Inferior parietal cortex (tissue), 1 donor: ENCODE data around the gene GAB1.

Experiments used
- DNase-seq: peaks from one replicate; pipeline ENCODE4 v3.0.0-alpha.2; 2016; ENCODE audit errors: extremely low spot score

Gene GAB1

DNA sequence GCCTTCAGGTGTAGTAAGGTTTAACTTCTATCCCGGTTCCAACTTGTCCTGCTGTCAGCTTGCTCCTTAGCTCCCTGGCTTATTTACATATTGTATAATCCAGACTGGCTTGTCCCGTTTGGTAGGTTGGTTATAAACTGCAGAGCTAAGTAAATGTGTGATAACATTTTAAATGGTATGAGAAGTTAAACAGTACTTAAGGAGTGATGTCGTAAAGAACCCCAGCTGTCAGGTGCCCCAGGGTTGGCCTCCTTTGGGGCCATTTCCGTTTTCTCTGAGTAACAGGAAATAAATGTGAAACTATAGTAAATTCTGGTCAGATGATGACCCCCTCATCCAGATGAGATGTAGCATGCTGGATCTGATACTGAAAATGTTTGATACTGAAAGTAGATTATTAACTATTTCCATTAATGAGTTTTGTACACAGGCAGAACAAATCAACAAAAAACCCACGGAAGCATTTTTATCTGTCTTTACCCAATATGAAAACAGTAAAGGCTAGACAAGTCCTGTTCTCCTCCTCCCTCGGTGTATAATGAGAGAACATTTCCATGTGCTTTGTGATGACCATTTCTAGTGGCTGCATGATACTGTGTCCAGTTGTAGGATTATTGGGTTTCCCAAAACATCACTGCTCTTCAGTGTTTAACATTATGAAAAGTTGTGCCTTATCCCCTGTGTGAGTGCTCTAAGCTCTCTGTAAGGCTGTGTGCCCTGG, 22.4 kb downstream of the GAB1 start:
- DNase-seq = no peak

DNA sequence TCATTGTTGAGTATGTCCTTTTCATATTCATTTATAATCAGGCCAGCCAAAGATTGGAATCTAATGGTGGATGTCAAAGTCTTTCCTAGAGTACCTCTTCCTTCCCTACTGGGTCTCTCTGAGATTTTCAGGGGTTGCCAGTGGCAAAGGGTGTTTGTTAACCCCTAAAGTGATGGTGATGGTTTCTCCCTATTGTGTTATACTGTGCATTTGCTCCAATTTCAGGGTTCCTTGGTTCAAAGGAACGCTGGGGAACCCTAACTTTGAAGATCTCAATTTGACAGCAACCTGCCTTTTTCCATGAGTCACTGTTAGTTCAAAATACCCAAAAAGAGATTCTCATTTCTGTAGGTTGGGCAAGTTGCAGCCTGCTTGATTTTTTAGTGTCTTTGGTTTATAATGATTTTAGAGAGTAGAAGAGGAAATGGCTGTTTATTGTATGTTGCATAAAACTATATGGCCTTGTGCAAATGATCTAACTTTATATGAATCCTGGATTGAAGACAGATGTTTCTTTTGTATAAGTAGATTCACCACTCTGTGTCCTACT, 23.0 kb downstream of the GAB1 start:
- no peak for DNase-seq

DNA sequence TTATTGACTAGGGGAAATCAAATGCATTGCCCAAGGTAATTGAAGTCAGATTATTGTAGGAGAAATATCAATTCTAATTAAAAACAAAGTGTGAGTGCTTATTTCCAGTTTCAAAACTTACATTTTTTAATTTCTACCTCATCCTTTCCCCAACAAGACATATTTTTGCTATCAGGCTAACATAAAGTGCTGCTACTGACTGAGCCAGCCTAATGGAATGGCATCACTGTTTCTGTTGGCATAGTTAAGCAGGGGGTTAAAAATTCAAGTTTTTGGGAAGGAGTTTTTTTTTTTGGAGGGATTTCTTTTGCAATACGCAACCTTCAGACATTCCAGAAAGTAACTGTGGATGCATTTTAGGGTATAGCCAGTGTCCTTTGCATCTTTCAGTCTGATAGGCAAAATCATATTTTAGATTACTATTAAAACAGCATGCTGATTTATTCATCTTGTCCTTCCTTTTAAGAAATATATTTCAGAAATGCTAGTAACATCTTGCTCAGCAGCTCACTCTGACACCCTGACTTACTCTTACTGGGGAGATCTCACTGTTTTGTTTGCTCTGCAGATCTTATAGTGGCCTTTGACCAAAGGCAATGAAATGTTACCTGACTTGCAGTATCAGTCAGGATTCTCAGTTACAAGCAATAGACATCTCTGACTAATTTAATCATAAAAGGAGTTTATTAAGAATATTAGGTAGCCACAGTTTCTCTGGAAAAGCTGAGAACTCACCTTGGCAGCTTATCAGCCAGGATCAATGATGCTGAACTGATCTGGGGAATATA, 24.4 kb downstream of the GAB1 start:
- no peak for DNase-seq

DNA sequence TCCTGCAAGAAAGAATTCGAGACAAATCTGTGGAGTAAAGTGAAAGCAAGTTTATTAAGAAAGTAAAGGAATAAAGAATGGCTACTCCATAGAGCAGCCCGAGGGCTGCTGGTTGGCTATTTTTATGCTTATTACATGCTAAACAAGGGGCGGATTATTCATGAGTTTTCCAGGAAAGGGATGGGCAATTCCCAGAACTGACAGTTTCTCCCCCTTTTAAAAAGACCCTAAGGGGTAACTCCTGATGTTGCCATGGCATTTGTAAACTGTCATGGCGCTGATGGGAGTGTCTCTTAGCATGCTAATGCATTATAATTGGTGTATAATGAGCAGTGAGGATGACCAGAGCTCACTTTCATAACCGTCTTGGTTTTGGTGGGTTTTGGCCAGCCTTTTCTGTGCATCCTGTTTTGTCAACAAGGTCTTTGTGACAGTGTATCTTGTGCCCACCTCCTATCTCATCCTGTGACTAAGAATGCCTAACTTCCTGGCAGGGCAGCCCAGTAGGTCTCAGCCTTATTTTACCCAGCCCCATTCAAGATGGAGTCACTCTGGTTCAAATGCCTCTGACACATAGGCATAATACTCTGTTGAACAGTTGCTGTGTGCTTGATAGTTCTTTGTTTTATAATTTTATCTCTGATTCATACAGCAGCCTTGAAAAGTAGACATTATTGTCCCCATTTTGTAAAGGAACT, 25.8 kb downstream of the GAB1 start:
- DNase-seq = no peak

DNA sequence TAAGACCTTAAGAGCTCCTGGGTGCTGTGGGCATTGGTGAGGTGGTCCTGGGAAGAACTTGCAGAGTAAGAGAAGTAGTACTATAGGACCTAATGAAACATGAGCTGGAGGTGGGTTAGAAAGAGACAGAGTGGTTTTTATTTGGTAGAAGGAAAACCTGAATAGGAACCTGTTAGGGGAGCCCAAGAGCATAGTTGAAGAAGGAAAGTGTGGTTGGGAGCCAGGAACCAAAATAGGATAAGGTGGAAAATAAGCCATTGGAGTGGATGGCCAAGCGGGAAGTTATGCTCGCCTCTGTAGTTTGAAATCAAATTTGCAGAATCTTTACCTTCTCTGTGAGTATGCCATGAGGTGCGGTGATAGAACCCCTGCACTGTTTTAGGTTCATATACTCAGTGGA, 26.7 kb downstream of the GAB1 start:
- no peak for DNase-seq

DNA sequence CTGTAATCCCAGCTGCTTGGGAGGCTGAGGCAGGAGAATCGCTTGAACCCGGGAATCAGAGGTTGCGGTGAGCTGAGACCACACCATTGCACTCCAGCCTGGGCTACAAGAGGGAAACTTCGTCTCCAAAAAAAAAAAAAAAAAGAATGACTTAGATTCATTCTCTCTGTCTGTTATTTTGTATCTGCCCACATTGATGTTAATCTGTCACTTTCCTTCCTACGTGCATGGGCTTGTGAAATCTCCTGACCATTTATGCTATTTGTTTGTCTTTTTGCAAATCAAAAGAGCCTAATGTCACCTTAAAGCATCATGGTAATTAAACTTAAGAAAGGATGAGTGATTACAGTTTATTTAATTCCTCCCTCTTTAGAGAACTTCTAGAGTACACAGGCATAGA, 27.4 kb downstream of the GAB1 start:
- no peak for DNase-seq

DNA sequence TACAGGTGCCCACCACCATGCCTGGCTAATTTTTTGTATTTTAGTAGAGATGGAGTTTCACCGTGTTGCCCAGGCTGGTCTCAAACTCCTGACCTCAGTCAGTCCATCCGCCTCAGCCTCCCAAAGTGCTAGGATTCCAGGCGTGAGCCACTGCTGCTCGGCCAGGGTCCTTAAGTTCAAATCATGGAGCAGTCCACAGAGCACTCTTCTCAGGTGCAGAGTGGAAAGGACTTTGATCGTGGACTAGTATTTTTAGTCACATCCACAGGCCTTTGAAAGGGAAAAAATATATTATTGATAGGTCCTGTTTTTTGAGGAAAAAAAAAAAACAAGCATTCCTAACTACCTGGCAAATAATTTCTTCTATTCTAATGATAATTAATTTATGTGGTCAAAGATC, 31.2 kb downstream of the GAB1 start:
- no peak for DNase-seq

DNA sequence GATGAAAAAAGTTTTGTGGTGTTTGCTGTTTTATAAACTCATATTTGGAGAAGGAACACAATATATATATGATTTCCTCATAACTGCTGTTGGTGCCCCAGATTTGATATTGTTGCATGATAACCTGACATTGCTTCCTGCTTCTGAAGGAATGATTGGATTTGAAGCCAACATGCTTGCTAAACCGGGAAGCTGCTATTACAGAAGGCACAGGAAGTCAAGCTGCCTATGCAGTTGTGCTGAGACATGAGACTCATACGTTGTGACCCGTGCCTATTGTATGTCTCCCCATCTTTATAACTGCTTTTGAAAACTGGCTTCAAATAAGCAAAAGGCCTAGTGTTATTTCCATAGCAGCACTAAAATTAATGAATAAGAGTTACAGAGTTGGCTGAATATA, 32.9 kb downstream of the GAB1 start:
- DNase-seq = no peak

DNA sequence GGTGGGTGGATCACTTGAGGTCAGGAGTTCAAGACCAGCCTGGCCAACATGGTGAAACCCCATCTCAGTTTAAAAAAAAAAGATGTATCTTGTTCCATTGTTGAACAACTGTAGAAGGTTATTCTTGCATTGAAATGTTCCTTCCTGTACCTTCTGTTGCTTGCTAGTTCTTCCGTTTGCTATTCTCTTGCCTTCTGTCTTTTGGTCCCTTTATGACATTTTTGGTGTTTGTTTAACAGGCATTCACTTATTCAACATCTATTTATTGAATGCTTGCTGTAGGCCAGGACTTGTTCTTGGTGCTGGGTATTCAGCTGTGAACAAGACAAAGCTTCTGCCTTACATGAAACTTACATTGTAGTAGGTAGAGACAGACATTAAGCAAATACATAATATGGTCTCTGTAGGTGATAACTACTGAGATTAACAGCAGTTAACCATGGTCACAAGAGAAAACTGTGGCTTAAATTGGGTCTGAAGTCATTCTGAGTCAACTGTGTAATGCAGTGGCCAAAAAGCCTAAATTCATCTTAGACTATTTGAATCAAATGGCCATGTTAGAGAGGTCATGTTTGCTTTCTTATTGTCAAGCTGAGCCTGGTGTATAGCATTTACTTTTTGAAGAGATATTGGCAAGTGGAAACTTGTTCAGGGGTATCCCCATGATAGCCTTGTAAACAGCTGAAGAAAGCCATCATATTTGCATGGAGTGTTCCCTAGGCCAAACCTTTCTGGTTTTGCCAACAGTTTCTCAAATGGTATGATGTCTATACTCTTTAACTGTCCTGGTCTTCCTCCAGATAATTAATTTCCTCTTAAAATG, 35.6 kb downstream of the GAB1 start:
- no peak for DNase-seq

DNA sequence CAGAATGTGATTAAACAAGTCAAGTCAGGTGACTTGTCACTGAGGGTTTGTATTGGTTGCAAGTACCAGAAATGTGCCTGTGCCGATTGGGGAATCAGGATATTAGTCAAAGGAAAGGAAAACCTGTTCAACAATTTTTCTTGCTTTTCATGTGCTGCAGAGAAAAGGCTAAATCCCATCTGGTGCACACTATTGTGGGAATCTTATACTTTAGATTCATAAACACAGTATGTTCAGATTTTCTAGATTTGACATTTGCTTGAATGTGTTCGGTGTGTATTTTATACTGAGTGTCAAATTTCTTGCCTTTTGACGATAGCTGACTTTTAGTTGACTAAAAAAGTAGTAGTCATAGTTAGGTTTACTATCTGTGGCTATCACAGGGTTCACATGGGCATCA, 37.6 kb downstream of the GAB1 start:
- no peak for DNase-seq

DNA sequence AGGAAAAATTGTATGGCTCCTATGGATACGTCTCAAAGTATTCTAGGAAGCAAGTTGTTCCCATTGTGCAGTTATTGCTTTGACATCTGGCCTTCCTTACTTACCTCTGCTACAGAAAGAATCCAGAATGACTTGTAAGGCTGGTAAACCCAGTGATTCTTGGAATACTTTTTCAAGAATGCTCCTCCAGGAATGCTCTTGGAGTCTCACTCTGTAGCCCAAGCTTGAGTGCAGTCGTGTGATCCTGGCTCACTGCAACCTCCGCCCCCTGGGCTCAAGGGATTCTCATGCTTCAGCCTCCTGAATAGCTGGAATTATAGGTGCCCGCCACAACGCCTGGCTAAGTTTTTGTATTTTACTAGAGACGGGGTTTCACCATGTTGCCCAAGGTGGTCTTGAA, 38.1 kb downstream of the GAB1 start:
- no peak for DNase-seq

DNA sequence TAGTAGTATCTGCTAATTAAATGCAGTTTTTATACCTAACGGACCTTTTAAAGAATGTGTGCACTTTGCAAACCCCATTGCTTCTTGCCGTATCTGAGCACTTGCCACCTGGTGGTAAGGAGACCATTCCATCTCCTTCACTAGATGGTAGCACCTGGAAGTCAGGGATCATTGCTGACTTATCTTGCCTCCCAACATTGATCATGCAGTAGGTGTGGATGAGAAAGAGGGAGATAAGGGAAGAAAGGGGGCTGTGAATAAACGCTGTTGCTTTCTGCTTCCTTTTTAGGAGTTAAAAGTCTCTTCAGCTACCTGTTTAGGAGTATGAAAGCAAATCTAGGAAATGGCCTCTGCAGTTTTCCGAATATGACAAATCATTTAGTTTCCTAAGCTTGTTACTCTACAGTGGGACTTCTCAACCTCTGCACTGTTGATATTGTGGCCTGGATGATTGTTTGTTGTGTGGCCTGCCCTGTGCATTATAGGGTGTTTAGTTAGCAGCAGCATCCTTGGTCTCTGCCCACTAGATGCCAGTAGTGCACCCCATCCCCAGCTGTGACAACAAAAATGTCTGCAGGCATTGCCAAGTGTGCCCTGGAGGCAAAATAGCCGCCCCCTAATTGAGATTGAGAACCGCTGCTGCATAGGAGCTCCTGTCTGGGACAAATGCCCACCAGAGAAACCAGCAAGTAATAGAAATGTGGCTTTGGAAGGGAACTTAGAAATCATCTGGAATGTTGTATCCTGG, 38.8 kb downstream of the GAB1 start:
- DNase-seq = peak; percentile 72

DNA sequence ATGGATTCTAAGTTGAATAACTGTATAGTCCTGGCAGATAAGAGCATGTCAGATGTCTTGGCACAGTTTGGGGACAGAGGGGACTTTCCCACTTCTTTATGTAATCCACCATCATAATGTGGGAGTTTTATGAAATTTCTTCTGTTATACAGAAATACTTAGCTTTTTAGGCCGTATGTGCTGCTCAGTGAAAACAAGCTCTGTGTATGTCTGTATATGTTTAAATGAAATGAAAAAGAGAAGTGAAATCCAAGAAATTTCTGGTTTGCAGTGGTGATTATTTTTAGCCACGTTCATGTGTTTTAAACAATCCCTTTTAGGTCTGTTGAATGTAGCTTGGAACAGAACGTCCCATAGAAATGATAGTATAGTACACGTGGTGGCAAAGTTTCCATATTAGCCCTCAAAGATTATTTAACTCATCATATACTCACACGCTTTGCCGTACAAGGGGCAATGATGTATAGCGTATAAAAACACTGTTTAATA, 41.0 kb downstream of the GAB1 start:
- peak; percentile 75 for DNase-seq

DNA sequence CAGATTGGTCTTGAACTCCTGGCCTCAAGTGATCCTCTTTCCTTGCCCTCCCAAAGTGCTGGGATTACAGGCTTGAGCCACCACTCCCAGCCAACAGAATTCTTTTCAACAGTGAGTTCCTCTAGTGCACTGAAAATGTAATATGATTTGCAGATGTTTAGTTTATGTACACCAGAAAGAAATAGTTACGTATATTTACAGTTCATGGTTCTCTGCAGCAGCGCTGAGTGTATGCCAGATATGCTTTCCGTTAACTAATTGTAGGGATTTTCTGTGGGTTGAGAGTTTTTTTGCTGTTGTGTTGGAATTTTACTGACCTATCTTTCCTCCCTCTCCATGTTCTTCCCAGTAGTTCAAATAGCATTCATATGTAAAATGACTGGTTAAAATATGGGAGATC, 44.0 kb downstream of the GAB1 start:
- no peak for DNase-seq

DNA sequence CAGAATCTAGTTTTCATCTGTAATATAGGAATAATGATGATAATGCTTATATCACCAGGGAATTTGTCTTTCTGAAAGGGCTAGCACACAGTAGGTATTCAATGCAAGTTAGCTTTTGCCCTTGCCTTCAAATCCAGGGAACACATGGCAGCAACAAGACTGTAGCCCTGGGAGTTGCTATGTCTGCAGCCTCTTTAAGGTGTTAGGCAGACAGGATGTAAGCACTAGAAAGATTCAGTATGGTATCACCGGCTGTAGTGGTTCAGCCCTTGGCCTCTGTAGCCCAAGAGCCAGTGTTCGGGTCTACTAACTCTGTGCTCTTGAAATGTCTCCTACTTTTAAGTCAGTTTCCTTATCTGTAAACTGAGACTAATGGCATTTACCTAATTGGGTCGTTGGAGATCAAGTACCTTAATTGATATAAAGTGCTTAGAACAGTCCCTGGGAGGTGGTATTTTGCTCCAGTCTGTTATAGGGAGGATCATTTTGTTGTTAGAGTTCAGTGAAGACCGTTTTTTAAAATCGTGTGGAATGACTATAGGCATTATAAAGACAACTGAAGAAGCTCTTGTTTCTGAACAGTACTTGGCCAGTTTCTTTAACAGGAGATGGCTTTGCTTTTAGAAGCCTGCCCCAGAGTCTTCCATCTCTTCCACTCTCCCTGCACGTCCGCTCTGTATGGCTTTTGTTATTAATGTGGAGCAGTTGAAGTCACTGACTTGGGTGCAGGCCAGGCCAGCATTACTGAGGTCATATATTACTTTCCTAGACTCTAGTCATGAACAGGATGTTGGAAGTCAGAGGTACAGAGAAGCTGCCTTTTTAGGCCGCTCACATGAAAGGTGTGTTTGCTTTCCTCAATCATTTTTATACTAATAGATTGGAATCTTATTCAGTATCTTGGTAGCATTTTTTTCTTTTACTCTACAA, 44.8 kb downstream of the GAB1 start:
- peak; percentile 72 for DNase-seq

DNA sequence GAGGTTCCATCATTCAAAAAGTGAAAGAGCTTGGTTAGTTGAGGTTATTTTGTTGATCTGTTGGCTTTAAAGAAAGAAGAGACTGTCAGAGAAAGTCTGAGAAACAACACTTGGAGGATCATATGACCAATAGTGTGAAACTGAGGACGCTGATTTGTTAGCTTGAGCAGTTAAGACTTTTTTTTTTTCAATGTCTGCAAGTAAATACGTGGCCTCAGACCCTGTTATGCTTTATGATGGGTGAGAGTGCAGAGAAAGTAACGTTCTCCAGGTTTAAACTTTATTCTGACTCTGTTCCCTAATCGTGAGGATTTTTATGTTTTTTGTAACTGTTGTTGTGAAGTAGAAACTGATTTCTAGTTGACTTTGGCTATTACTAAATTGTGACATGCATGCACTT, 45.9 kb downstream of the GAB1 start:
- peak; percentile 69 for DNase-seq

DNA sequence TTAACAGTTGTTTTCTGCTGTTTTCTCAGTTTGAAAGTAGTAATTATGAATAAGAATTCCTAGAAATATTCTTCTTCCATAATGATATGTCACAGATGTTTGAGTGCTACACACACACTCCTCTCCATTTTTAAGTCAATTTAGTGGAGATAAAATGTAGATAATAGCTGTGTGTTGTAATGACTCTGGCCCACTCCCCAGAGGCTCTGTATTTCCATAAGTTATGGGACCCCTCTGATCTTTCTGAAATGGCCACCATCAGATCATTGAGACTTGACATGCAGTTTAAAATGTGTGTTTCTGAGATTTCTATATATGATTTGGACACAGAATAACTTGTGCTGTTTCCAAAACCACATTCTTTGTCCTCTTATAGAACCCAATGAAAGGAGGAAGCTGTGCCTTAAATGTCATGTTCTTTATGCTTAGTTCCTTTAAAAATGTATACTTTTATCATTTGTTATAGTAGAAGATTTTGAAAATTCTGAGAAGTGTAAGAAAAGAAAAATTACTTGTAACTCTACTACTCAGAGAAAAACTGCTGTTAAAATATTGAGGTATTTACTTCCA, 46.4 kb downstream of the GAB1 start:
- no peak for DNase-seq

DNA sequence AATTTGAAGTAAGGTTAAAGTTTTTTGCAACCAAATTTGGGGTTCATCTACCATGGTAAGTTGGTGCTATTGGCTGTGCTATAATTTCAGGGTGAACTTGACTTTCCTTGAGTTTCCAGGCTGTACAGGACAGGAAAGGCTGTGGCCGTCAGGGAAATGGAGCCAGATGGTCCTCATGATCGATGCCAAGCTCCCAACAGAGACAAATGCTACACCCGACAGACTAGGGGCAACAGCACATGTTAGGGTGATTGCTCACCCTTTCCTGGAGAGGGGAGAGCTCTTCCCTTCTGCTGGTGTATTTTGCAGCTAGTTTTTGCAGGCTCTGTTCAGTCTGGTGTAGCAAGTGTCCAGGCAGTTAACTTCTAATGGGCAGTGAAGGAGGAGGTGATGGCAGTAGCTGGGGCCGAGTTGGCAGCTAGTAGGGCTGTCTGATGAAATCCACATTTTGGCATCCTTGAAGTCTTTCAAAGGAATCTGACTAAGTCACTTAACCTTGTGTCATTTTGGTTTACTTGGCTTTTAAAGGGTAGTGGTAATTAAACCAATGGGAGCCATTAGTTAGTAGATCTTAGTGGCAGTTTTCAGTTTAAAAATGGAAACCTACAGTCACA, 47.8 kb downstream of the GAB1 start:
- no peak for DNase-seq

DNA sequence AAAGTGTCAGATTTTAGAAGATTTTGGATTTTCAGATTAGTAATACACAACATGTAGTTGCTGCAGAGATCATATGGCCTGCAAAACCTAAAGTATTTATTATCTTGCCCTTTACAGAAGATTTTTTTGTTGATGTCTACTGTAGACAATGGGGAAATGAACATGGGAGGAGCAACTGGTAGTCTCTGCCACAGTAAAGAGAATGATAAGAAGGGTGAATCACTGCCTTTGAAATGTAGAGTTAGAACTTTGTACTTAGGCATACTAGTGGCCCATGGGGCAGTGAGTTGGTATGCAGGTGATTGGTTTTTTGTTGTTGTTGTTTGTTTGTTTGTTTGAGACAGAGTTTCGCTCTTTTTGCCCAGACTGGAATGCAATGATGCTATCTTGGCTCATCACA, 50.1 kb downstream of the GAB1 start:
- no peak for DNase-seq
